GM18511 (cell line): ENCODE data around the gene LEKR1.
"Not testable (repeated sequence)": the region's sequence is repeated elsewhere in the genome, so short reads cannot be mapped to it uniquely, and the experiment has no call there.

Source experiments
- ATAC-seq: cut with Tn5 transposase; IDR thresholded peaks from one replicate; pipeline ENCODE4 v1.9.1; 2021; ENCODE audit warnings: mild to moderate bottlenecking, moderate library complexity; ENCODE audit not compliant: unreplicated experiment

LEKR1 gene

GRCh38 chr3:156834435-156834834 lies 8.3 kb downstream of the LEKR1 start:
- no peak for ATAC-seq

- ATAC-seq: peak; percentile 64
Measured at GRCh38 chr3:156834962-156835535, 8.9 kb downstream of the LEKR1 start.

- ATAC-seq: no peak
Measured at GRCh38 chr3:156836701-156837100, 10.5 kb downstream of the LEKR1 start.

- no peak for ATAC-seq
Measured at GRCh38 chr3:156837115-156837514, 11.0 kb downstream of the LEKR1 start.

- no peak for ATAC-seq
Measured at GRCh38 chr3:156838035-156838434, 11.9 kb downstream of the LEKR1 start.

- no peak for ATAC-seq
Measured at GRCh38 chr3:156840826-156841689, 14.9 kb downstream of the LEKR1 start.

- no peak for ATAC-seq
Measured at GRCh38 chr3:156843071-156843808, 17.1 kb downstream of the LEKR1 start.

- no peak for ATAC-seq
Measured at GRCh38 chr3:156847752-156848448, 21.7 kb downstream of the LEKR1 start.

- ATAC-seq: peak; percentile 99
Measured at GRCh38 chr3:156859578-156859977, 33.4 kb downstream of the LEKR1 start.

- ATAC-seq: no peak
Measured at GRCh38 chr3:156860873-156861272, 34.7 kb downstream of the LEKR1 start.

- ATAC-seq: no peak
Measured at GRCh38 chr3:156862338-156862737, 36.2 kb downstream of the LEKR1 start.

GRCh38 chr3:156865732-156866131 lies 39.6 kb downstream of the LEKR1 start:
- no peak for ATAC-seq

- ATAC-seq: no peak
Measured at GRCh38 chr3:156867174-156867573, 41.0 kb downstream of the LEKR1 start.

GRCh38 chr3:156867920-156868319 lies 41.8 kb downstream of the LEKR1 start:
- ATAC-seq: no peak

GRCh38 chr3:156873906-156874305 lies 47.8 kb downstream of the LEKR1 start:
- ATAC-seq: no peak

GRCh38 chr3:156879491-156879890 lies 53.3 kb downstream of the LEKR1 start:
- ATAC-seq: not testable (repeated sequence)

- no peak for ATAC-seq
Measured at GRCh38 chr3:156885761-156886160, 59.6 kb downstream of the LEKR1 start.

GRCh38 chr3:156888176-156888575 lies 62.0 kb downstream of the LEKR1 start:
- ATAC-seq: no peak

GRCh38 chr3:156888576-156888975 lies 62.4 kb downstream of the LEKR1 start:
- ATAC-seq: no peak

GRCh38 chr3:156892701-156893100 lies 66.5 kb downstream of the LEKR1 start:
- no peak for ATAC-seq

- not testable (repeated sequence) for ATAC-seq
Measured at GRCh38 chr3:156895374-156895773, 69.2 kb downstream of the LEKR1 start.
